ENCODE measurements around the gene ENTPD1. TPM values are rescaled to one million over a fixed set of nuclear protein-coding genes. Genes with fewer than 3 reads are reported as not detected.

The ENTPD1 gene
- total and polyA plus RNA-seq, 2 donors (not counting 1 experiment from before 2014, with no cell fraction given) = 0.47 to 3.3 TPM

GRCh38 chr10:95759233-95759826 is 3.4 kb downstream of the ENTPD1 start:
- Histone ChIP-seq H3K9me3 (ENCODE audit: control insufficient read depth, insufficient read depth, low read depth, low read length) (no peaks in the 10 kb centered on the region), H2AFZ (ENCODE audit: low read length) (no peak overlapping the region), H3K4me3 (replicated peaks in 1 of 4; ENCODE audit: control extremely low read depth in 1 of 4, insufficient read depth in 1 of 4, low read depth in 3 of 4, low read length in 4 of 4) (no peak overlapping the region), H3K4me1 (ENCODE audit: control insufficient read depth, extremely low read depth, insufficient read depth, low read length) (no peaks in the 10 kb centered on the region), H3K4me2 (ENCODE audit: extremely low read depth, insufficient read depth, low read length) (no peak overlapping the region), H3K36me3 (ENCODE audit: control insufficient read depth, insufficient read depth, low read length) (no peaks in the 10 kb centered on the region), H4K20me1 (ENCODE audit: control insufficient read depth, extremely low read depth, insufficient read depth, low read length) (no peaks in the 10 kb centered on the region), H3K27me3 (ENCODE audit: control insufficient read depth, insufficient read depth, low read length) (no peaks in the 10 kb centered on the region), H3K27ac (ENCODE audit: insufficient read depth, low read length) (no peak overlapping the region), H3K9ac (ENCODE audit: insufficient read depth, low read length) (no peak overlapping the region), H3K79me2 (ENCODE audit: control insufficient read depth, insufficient read depth, low read length) (no peaks in the 10 kb centered on the region)
- no peak for TF ChIP-seq EZH2 (IDR thresholded peaks at IDR 0.05; ENCODE audit: low read length, missing control alignments)
- TF ChIP-seq, protein P1, sequence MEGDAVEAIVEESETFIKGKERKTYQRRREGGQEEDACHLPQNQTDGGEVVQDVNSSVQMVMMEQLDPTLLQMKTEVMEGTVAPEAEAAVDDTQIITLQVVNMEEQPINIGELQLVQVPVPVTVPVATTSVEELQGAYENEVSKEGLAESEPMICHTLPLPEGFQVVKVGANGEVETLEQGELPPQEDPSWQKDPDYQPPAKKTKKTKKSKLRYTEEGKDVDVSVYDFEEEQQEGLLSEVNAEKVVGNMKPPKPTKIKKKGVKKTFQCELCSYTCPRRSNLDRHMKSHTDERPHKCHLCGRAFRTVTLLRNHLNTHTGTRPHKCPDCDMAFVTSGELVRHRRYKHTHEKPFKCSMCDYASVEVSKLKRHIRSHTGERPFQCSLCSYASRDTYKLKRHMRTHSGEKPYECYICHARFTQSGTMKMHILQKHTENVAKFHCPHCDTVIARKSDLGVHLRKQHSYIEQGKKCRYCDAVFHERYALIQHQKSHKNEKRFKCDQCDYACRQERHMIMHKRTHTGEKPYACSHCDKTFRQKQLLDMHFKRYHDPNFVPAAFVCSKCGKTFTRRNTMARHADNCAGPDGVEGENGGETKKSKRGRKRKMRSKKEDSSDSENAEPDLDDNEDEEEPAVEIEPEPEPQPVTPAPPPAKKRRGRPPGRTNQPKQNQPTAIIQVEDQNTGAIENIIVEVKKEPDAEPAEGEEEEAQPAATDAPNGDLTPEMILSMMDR (conservative IDR thresholded peaks at IDR 0.05 in 1 of 2, IDR thresholded peaks at IDR 0.05 in 1 of 2; ENCODE audit: low read depth in 1 of 2, low read length in 2 of 2) = no peak
- peak in 1 of 2 donors; percentile 44 for DNase-seq (ENCODE audit: low read depth in 2 of 2)

- Histone ChIP-seq H3K27me3 (ENCODE audit: control insufficient read depth, insufficient read depth, low read length) (no peaks in the 10 kb centered on the region), H3K4me1 (ENCODE audit: control insufficient read depth, extremely low read depth, insufficient read depth, low read length) (no peaks in the 10 kb centered on the region), H3K4me2 (ENCODE audit: extremely low read depth, insufficient read depth, low read length) (no peak overlapping the region), H3K9ac (ENCODE audit: insufficient read depth, low read length) (no peak overlapping the region), H2AFZ (ENCODE audit: low read length) (no peak overlapping the region), H3K36me3 (ENCODE audit: control insufficient read depth, insufficient read depth, low read length) (no peaks in the 10 kb centered on the region), H3K79me2 (ENCODE audit: control insufficient read depth, insufficient read depth, low read length) (no peaks in the 10 kb centered on the region), H3K9me3 (ENCODE audit: control insufficient read depth, insufficient read depth, low read depth, low read length) (no peaks in the 10 kb centered on the region), H4K20me1 (ENCODE audit: control insufficient read depth, extremely low read depth, insufficient read depth, low read length) (no peaks in the 10 kb centered on the region), H3K27ac (ENCODE audit: insufficient read depth, low read length) (no peak overlapping the region), H3K4me3 (replicated peaks in 1 of 4; ENCODE audit: control extremely low read depth in 1 of 4, insufficient read depth in 1 of 4, low read depth in 3 of 4, low read length in 4 of 4) (no peak overlapping the region)
- no peak for TF ChIP-seq EZH2 (IDR thresholded peaks at IDR 0.05; ENCODE audit: low read length, missing control alignments)
- TF ChIP-seq, protein P1 (conservative IDR thresholded peaks at IDR 0.05 in 1 of 2, IDR thresholded peaks at IDR 0.05 in 1 of 2; ENCODE audit: low read depth in 1 of 2, low read length in 2 of 2) = no peak
- no peak for DNase-seq (ENCODE audit: low read depth in 2 of 2)
These were observed 6.1 kb downstream of the ENTPD1 start for GRCh38 chr10:95761939-95762492.

- no peaks in the 10 kb centered on the region for H4K20me1 ChIP-seq (ENCODE audit: control insufficient read depth, extremely low read depth, insufficient read depth, low read length)
- H3K27ac ChIP-seq (ENCODE audit: insufficient read depth, low read length) = no peak overlapping the region
- no peaks in the 10 kb centered on the region for H3K4me1 ChIP-seq (ENCODE audit: control insufficient read depth, extremely low read depth, insufficient read depth, low read length)
- DNase-seq (ENCODE audit: low read depth in 2 of 2) = peak; percentile 10 to 82
- no peak overlapping the region for H3K4me2 ChIP-seq (ENCODE audit: extremely low read depth, insufficient read depth, low read length)
- no peak overlapping the region for H3K4me3 ChIP-seq (replicated peaks in 1 of 4; ENCODE audit: control extremely low read depth in 1 of 4, insufficient read depth in 1 of 4, low read depth in 3 of 4, low read length in 4 of 4)
- no peak for TF ChIP-seq EZH2 (IDR thresholded peaks at IDR 0.05; ENCODE audit: low read length, missing control alignments)
- TF ChIP-seq, protein P1 (conservative IDR thresholded peaks at IDR 0.05 in 1 of 2, IDR thresholded peaks at IDR 0.05 in 1 of 2; ENCODE audit: low read depth in 1 of 2, low read length in 2 of 2) = no peak
- no peaks in the 10 kb centered on the region for H3K79me2 ChIP-seq (ENCODE audit: control insufficient read depth, insufficient read depth, low read length)
- no peaks in the 10 kb centered on the region for H3K27me3 ChIP-seq (ENCODE audit: control insufficient read depth, insufficient read depth, low read length)
- H3K9me3 ChIP-seq (ENCODE audit: control insufficient read depth, insufficient read depth, low read depth, low read length) = no peaks in the 10 kb centered on the region
- no peak overlapping the region for H3K9ac ChIP-seq (ENCODE audit: insufficient read depth, low read length)
- H3K36me3 ChIP-seq (ENCODE audit: control insufficient read depth, insufficient read depth, low read length) = no peaks in the 10 kb centered on the region
- H2AFZ ChIP-seq (ENCODE audit: low read length) = no peak overlapping the region
These were observed 12.1 kb downstream of the ENTPD1 start for GRCh38 chr10:95767884-95768556.

Measured in fibroblast of lung (primary cell).